Measurements from ENCODE around the gene ANKRD44.

DNA sequence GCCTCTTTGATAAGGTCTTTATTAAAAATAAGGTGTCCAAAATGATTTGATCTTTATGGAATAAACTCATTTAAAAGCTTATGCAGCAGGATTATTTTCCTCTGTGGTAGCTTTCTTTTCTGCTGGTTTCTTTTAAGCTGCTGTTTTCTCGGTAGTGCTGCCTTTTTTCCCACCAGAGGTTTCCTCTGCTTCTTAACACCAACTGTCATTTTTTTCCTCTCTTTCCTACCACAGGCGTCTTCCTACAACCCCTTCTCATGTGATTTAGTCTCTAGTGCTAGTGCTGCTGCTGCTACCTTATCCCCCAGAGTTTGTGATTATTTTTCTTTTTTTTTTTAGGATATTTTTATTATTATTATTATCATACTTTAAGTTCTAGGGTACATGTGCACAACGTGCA is 281.9 kb downstream of the ANKRD44 start:
- TF ChIP-seq POLR2A (IDR thresholded peaks at IDR 0.05; ENCODE audit: extremely low read depth, insufficient read length): no peak
- no peak for TF ChIP-seq CTCF (IDR thresholded peaks at IDR 0.05; ENCODE audit: low read depth, low read length)
- TF ChIP-seq MAX (IDR thresholded peaks at IDR 0.05; ENCODE audit: low read depth, low read length): no peak

All from NB4 (cell line).